ENCODE data around the gene RHAG. TPM values are rescaled to one million over a fixed set of nuclear protein-coding genes. Genes with fewer than 3 reads are reported as not detected.
A peak's percentile ranks its signal among the peaks of the same experiment; 100 is the strongest.
"Not testable (repeated sequence)": the region's sequence is repeated elsewhere in the genome, so short reads cannot be mapped to it uniquely, and the experiment has no call there.

RHAG gene
- total RNA-seq, 1 donor from 2014 or later, result not detected

- DNase-seq (ENCODE audit: low read depth, low spot score), result no peak
Observed at GRCh38 chr6:49635978-49636712, 494 bp downstream of the RHAG start.

- no peak for DNase-seq (ENCODE audit: low read depth, low spot score)
Observed at GRCh38 chr6:49635480-49635879, 1.2 kb downstream of the RHAG start.

GRCh38 chr6:49634836-49635218, 1.8 kb downstream of the RHAG start:
- no peak for DNase-seq (ENCODE audit: low read depth, low spot score)

GRCh38 chr6:49634092-49634835, 2.4 kb downstream of the RHAG start:
- no peak for DNase-seq (ENCODE audit: low read depth, low spot score)

GRCh38 chr6:49633541-49633940, 3.1 kb downstream of the RHAG start:
- DNase-seq (ENCODE audit: low read depth, low spot score), result no peak

GRCh38 chr6:49632727-49633126, 3.9 kb downstream of the RHAG start:
- DNase-seq (ENCODE audit: low read depth, low spot score), result no peak

GRCh38 chr6:49629485-49630088, 7.1 kb downstream of the RHAG start:
- DNase-seq (ENCODE audit: low read depth, low spot score), result not testable (repeated sequence)

- no peak for DNase-seq (ENCODE audit: low read depth, low spot score)
Observed at GRCh38 chr6:49626811-49627210, 9.8 kb downstream of the RHAG start.

GRCh38 chr6:49618257-49618656, 18.4 kb downstream of the RHAG start:
- no peak for DNase-seq (ENCODE audit: low read depth, low spot score)

GRCh38 chr6:49614144-49614543, 22.5 kb downstream of the RHAG start:
- not testable (repeated sequence) for DNase-seq (ENCODE audit: low read depth, low spot score)

- DNase-seq (ENCODE audit: low read depth, low spot score), result no peak
Observed at GRCh38 chr6:49609285-49609684, 27.4 kb downstream of the RHAG start.

GRCh38 chr6:49608275-49608674, 28.4 kb downstream of the RHAG start:
- not testable (repeated sequence) for DNase-seq (ENCODE audit: low read depth, low spot score)

- no peak for DNase-seq (ENCODE audit: low read depth, low spot score)
Observed at GRCh38 chr6:49607391-49607982, 29.2 kb downstream of the RHAG start.

- peak; percentile 68 for DNase-seq (ENCODE audit: low read depth, low spot score)
Observed at GRCh38 chr6:49606721-49607390, 29.8 kb downstream of the RHAG start.

- DNase-seq (ENCODE audit: low read depth, low spot score), result not testable (repeated sequence)
Observed at GRCh38 chr6:49604080-49604479, 32.6 kb downstream of the RHAG start.

- DNase-seq (ENCODE audit: low read depth, low spot score), result not testable (repeated sequence)
Observed at GRCh38 chr6:49587262-49587661, 49.4 kb downstream of the RHAG start.

- no peak for DNase-seq (ENCODE audit: low read depth, low spot score)
Observed at GRCh38 chr6:49582529-49582928, 54.1 kb downstream of the RHAG start.

- no peak for DNase-seq (ENCODE audit: low read depth, low spot score)
Observed at GRCh38 chr6:49579649-49580048, 57.0 kb downstream of the RHAG start.

GRCh38 chr6:49576618-49577017, 60.0 kb downstream of the RHAG start:
- no peak for DNase-seq (ENCODE audit: low read depth, low spot score)

- peak; percentile 47 for DNase-seq (ENCODE audit: low read depth, low spot score)
Observed at GRCh38 chr6:49570474-49571079, 66.1 kb downstream of the RHAG start.

GRCh38 chr6:49565855-49566254, 70.8 kb downstream of the RHAG start:
- DNase-seq (ENCODE audit: low read depth, low spot score), result peak; percentile 95

All from pulmonary artery endothelial cell (primary cell).